Naive B cell (primary cell): Measurements from ENCODE around the gene PRKAG1. TPM values are rescaled to one million over a fixed set of nuclear protein-coding genes. Genes with fewer than 3 reads are reported as not detected.
A peak's percentile ranks its signal among the peaks of the same experiment; 100 is the strongest.

Source experiments
- ATAC-seq, 2 donors: fragments of 150-1000 bp; cut with Tn5 transposase; 2 replicates each; pipeline ENCODE4 v1.10.0; 2021; ENCODE audit warnings: low read depth in 2 of 2, mild to moderate bottlenecking in 2 of 2, moderate library complexity in 2 of 2
- DNase-seq: peaks from one replicate; pipeline ENCODE4 v3.0.0; 2022
- H3K27ac Mint-ChIP-seq, 6 donors: one replicate each; pipeline ENCODE4 v1.8.0; 2020 to 2022; ENCODE audit warnings: mild to moderate bottlenecking in 6 of 6, mixed read lengths in 6 of 6, moderate library complexity in 5 of 6, inconsistent platforms in 2 of 6
- H3K27me3 Mint-ChIP-seq, 3 donors: one replicate each; pipeline ENCODE4 v1.8.0; 2021 to 2022; ENCODE audit warnings: mixed read lengths in 3 of 3, mild to moderate bottlenecking in 1 of 3
- H3K36me3 Mint-ChIP-seq, 2 donors: one replicate each; pipeline ENCODE4 v1.8.0; 2020 to 2022; ENCODE audit warnings: mixed read lengths in 2 of 2, inconsistent platforms in 1 of 2, mild to moderate bottlenecking in 1 of 2
- H3K4me1 Mint-ChIP-seq, 3 donors: one replicate each; pipeline ENCODE4 v1.8.0; 2020 to 2022; ENCODE audit warnings: mixed read lengths in 3 of 3, inconsistent platforms in 1 of 3, mild to moderate bottlenecking in 1 of 3, moderate library complexity in 1 of 3
- H3K4me3 Mint-ChIP-seq, 8 donors: one replicate each; pipeline ENCODE4 v1.8.0; 2020 to 2022; ENCODE audit warnings: mild to moderate bottlenecking in 8 of 8, mixed read lengths in 8 of 8, moderate library complexity in 8 of 8, inconsistent platforms in 2 of 8
- H3K9me3 Mint-ChIP-seq, 7 donors: one replicate each; pipeline ENCODE4 v1.8.0; 2020 to 2022; ENCODE audit warnings: mixed read lengths in 7 of 7, mild to moderate bottlenecking in 5 of 7, inconsistent platforms in 2 of 7, moderate library complexity in 1 of 7
- polyA plus RNA-seq, 6 donors: library from polyadenylated mRNA; unstranded; fragments of 300-500 nt; fragmentation: Illumina TruSeq; gene quantifications; one replicate each; pipeline ENCODE4 v1.2.3, GENCODE V29; 2021; ENCODE audit warnings: low read depth in 6 of 6

PRKAG1 gene
- polyA plus RNA-seq, 6 donors from 2014 or later = 36.2 to 76.2 (median 52.1) TPM

DNA sequence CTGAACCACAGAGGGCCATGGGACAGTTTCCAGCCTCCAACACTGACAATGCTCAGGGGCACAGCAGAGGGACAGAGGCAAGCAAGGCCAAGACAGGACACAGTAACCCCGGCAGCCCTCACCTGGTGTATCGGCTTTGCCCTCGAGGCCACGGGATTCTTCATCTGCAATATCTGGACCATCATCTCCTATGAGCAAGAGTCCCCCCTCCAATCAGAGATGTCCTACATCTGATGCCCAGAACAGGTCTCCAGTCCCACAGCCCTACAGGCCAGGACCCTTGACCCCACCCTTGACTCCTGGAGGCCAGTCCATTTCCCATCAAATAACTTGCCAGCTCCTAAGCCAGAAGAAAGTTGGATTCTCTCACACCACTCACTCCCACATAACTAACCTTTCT, 24.7 kb upstream of the PRKAG1 start:
- ATAC-seq (no peak), DNase-seq (no peak)
- Mint-ChIP-seq H3K9me3 (no peaks in the 10 kb centered on the region), H3K27ac (peak overlapping the region in 5 of 6 donors; percentile 26 to 83 (median 54)), H3K4me1 (peaks cover 0 to 13% (median 11%) of the 10 kb centered on the region in 3 donors), H3K36me3 (peaks cover 5 to 30% of the 10 kb centered on the region in 2 donors), H3K27me3 (no peaks in the 10 kb centered on the region), H3K4me3 (no peak overlapping the region)

DNA sequence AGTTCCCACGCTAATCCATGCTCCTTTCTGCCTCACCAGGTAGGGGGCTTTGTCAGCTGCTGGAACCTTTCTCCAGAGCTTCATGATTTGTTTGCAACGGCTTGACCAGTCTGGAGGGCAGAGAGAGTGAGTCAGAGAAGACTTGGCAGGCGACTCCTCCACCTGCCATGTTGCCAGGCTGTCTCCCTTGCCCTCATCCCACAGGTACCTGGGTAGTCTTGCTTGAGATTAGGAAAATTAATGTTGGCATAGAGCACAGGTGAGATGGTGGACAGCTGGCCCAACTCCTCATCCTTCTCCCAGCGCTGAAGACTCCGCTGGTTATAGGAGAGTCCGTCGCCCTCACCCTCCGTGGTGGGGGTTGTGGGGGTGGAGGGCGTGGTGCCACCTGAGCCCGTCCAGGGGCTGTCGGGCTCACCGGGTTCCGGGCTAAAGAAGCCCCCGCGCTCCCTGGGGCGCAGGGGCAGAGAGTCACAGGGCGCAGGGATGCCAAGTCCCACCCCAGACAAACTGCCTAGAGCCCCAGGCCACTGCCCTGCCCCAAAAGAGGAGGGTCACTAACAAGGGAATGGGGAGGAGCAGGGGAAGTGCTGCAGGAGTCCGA, 23.4 kb upstream of the PRKAG1 start:
- Mint-ChIP-seq H3K27ac (peak overlapping the region in 1 of 6 donors; percentile 15), H3K4me3 (no peak overlapping the region), H3K9me3 (no peaks in the 10 kb centered on the region), H3K36me3 (peaks cover 5 to 25% of the 10 kb centered on the region in 2 donors), H3K4me1 (peaks cover 0 to 13% (median 11%) of the 10 kb centered on the region in 3 donors), H3K27me3 (no peaks in the 10 kb centered on the region)
- ATAC-seq = no peak
- no peak for DNase-seq

DNA sequence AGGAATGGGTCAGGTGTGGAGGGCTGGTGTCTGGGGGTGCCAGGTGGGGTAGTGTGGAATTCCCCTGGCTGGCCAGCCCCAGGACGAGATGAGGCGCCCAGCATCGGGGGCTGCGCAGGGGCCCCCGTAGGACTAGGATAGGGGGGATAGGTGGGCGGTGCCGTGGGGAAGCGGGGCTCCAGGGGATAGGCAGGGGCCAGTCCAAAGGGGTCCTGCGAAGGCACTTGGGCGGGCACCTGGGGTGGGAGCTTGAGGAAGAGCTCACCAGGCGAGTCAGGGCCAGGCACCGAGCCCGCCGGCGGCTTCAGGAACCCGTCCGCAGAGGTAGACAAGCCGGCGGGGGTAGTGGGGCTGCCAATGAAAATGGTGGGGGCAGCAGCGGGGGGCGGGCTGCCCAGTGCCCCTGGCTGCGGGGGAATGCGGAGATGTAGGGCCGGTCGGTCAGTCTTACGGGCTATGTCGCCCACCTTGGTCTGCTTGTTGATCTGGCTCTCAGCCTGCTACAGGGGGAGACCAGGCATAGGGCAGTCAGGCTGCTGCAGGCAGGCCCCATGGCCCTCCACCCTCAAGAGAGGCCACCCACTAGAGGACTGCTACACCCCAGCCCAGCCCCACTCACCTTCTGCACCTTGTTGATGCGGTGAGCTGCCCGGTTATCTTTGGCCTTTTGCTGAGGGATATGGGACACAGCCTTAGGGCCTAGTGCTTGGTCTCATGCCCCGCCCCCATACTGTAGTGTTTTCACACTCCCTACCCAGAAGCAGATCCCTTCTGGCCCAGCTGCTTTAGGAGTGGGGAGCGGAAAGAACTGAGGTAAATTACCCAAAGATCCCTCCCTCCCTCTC, 22.7 kb upstream of the PRKAG1 start:
- H3K27ac Mint-ChIP-seq = peak overlapping the region in 1 of 6 donors; percentile 59
- no peak for ATAC-seq
- H3K4me3 Mint-ChIP-seq = no peak overlapping the region
- no peaks in the 10 kb centered on the region for H3K9me3 Mint-ChIP-seq
- H3K36me3 Mint-ChIP-seq = peaks cover 5 to 32% of the 10 kb centered on the region in 2 donors
- H3K4me1 Mint-ChIP-seq = peaks cover 0 to 15% (median 13%) of the 10 kb centered on the region in 3 donors
- no peak for DNase-seq
- H3K27me3 Mint-ChIP-seq = no peaks in the 10 kb centered on the region

DNA sequence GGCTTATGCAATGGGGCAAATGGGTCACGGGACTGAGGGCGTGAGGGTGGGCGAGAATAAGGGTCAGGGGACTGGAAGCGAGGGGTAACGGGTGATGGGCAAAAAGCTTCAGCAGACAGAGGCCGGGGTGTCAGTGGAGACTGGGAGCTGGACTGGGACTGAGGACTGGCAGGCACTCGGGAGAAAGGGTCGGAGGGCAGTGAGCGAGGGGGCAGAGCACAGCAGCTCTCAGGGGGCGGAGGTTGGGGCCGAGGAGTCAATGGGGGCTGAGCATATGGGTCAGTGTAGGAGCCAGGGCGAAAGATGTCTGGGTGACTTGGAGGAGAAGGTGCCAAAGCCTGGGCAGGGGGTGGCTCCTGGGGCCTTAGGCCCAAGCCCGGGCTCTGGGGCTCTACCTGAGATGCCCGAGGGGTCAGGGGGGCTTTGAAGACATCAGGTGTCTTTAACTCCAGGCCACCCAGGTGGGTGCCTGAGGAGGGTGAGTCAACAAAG, 21.8 kb upstream of the PRKAG1 start:
- H3K4me3 Mint-ChIP-seq = no peak overlapping the region
- H3K27me3 Mint-ChIP-seq = no peaks in the 10 kb centered on the region
- peaks cover 5 to 32% of the 10 kb centered on the region in 2 donors for H3K36me3 Mint-ChIP-seq
- no peaks in the 10 kb centered on the region for H3K9me3 Mint-ChIP-seq
- H3K4me1 Mint-ChIP-seq = peaks cover 0 to 15% (median 13%) of the 10 kb centered on the region in 3 donors
- ATAC-seq = no peak
- peak overlapping the region in 1 of 6 donors; percentile 57 for H3K27ac Mint-ChIP-seq
- no peak for DNase-seq

DNA sequence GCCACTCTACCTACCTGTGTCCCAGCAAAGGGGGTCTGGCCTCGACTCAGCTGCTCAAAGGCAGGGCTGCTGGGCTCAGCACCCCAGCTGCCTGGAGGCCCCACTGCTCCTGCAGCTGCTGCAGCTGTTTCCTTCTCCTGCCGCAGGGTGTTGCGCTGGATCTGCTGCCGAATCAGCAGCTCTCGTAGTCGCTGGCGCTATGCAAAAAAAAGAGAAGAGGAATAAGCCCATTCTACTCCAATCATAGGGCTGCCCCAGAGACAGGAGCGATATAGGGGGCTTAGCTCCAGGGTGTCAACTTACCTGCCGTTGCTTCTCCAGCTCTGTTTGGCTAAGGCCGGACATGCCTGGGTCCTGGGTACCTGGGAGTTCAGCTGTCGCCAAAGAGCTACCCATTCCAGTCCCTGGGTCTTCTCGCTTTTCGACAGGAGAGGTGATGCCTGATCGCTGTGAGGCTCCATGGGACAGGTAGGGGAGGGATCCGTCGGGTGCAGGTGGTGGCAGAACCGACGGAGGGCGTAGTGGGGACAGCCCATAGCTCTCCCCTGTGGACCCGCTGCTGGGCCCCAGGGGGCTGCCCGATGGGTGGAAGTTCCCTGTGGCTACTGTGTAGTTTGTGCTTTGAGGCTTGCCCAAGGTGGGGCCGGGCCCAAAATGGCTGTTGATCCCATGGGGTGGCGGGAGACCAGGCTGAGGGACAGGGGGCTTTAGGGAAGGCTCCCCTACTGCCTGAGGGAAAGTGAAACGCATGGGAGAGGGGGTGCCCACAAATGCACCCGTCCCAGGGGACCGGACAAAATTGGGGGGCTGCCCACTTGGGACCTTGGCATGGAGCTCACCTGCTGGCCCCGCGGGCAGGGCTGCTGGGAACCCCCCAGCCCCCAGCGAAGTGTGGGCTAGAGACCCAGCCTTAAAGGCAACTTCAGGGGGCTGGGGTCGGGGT, 21.1 kb upstream of the PRKAG1 start:
- Mint-ChIP-seq H3K27ac (no peak overlapping the region), H3K36me3 (peaks cover 5 to 29% of the 10 kb centered on the region in 2 donors), H3K4me1 (peaks cover 0 to 14% (median 11%) of the 10 kb centered on the region in 3 donors), H3K4me3 (no peak overlapping the region), H3K9me3 (no peaks in the 10 kb centered on the region), H3K27me3 (no peaks in the 10 kb centered on the region)
- no peak for ATAC-seq
- no peak for DNase-seq

DNA sequence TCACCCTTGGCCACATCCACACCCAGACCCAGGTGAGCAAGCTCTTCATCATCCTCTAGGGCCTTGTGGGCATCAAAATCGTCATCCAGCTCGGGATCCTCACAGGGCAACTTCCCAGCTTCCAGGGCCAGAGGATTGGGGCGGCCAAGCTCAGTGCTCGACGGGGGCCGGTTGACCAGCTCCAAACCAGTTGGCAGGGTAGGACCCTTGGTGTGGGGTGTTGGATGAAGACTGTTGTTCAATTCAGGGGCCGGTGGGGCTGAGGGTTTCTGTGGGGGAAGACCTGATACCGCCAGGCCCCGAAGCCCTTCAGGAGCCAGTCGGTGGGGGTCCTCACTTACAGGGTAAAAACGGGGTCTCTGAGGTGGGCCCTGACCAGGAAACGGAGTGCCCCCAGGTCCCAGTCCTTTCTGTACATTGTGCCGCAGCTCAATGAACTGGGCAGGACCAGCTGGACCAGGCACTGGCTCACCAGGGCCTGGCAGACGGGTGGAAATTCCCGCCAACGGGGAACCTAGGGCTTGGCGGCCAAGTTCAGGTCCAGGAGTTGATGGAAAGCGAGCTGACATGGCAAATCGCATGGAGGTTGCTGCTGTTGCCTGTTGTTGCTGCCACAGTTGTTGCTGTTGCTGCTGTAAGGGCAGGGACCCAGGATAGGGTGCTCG, 19.8 kb upstream of the PRKAG1 start:
- ATAC-seq (no peak), DNase-seq (no peak)
- no peak overlapping the region for H3K4me3 Mint-ChIP-seq
- H3K4me1 Mint-ChIP-seq = peaks cover 0 to 5% (median 4%) of the 10 kb centered on the region in 3 donors
- no peaks in the 10 kb centered on the region for H3K9me3 Mint-ChIP-seq
- peaks cover 5 to 23% of the 10 kb centered on the region in 2 donors for H3K36me3 Mint-ChIP-seq
- H3K27me3 Mint-ChIP-seq = no peaks in the 10 kb centered on the region
- H3K27ac Mint-ChIP-seq = peak overlapping the region in 3 of 6 donors; percentile 52 to 68 (median 61)

DNA sequence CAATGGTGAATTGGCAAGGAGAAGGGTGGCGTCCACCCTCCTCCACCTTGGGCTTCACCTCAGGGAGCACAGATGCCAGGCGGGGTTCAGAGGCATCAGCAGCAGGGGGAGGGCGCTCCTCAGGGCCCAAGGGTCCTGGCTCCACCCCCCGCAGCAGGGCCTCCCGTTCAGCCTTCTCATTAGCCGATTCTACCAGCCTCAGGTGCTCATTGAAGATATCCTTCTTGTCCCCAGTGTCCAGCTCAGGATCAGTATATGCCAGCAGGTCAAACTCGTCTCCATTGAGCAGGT, 19.3 kb upstream of the PRKAG1 start:
- Mint-ChIP-seq H3K4me3 (no peak overlapping the region), H3K27ac (peak overlapping the region in 2 of 6 donors; percentile 5 to 87), H3K27me3 (no peaks in the 10 kb centered on the region), H3K4me1 (peaks cover 0 to 5% (median 4%) of the 10 kb centered on the region in 3 donors), H3K36me3 (peaks cover 5 to 25% of the 10 kb centered on the region in 2 donors), H3K9me3 (no peaks in the 10 kb centered on the region)
- ATAC-seq = no peak
- DNase-seq = no peak

DNA sequence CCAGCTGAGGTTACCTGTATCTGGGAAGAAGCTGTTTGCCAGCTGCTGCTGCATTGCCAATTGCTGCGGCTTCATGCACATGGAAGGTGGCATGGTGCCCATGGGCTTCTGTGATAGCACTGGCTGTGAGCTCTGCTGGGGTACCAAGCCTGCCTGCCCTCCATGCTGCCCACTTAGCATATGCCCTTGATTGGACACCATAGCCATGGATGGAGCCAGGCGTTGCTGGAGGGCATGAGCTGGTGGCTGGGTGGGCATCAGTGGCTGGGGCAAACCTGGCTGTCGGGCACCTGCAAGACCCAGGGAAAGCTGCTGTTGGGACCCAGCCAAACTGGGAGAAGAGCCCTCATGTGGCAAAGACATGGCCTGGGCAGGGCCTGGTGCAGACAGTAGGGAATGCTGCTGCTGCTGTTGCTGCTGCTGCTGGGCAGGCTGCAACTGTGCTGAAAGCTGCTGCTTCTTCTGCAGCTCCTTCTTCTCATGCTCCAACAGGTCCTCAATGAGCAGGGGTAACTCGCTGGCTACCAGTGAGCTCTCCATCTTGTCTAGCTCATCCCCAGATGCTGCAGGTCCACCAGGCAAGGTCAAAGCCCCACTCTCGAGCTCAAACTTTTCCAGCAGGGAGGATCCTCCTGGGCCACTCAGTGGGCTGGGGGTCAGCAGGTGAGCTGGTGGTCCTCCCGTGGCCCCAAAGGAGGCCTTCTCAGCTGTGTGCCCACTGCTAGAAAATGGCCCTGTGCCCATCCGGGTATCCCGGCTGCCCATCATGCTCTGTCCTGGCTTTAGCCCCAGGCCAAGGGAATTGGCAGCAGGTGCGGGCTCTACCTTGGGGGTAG, 18.8 kb upstream of the PRKAG1 start:
- no peaks in the 10 kb centered on the region for H3K27me3 Mint-ChIP-seq
- ATAC-seq = no peak
- H3K4me1 Mint-ChIP-seq = peaks cover 0 to 5% (median 4%) of the 10 kb centered on the region in 3 donors
- no peaks in the 10 kb centered on the region for H3K9me3 Mint-ChIP-seq
- H3K36me3 Mint-ChIP-seq = peaks cover 5 to 22% of the 10 kb centered on the region in 2 donors
- peak overlapping the region in 1 of 6 donors; percentile 26 for H3K27ac Mint-ChIP-seq
- no peak overlapping the region for H3K4me3 Mint-ChIP-seq
- no peak for DNase-seq

DNA sequence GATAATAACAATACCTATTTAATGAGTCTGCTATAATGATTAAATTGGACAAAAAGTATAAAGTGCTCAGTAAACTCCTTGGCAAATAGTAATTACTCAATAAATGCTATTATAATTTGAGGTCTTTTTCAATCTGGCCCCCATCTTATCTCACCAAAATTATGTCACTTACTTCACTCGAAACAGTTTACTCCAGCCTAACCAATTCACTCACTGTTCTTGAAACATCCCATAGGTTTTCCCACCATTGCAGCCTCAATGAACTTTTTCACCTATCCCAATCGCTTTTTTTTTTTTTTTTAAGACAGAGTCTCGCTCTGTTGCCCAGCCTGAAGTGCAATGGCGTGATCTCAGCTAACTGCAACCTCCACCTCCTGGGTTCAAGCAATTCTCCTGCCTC, 17.5 kb upstream of the PRKAG1 start:
- DNase-seq (no peak), ATAC-seq (no peak)
- no peaks in the 10 kb centered on the region for H3K27me3 Mint-ChIP-seq
- H3K36me3 Mint-ChIP-seq = peaks cover 5 to 17% of the 10 kb centered on the region in 2 donors
- H3K9me3 Mint-ChIP-seq = no peaks in the 10 kb centered on the region
- no peak overlapping the region for H3K4me3 Mint-ChIP-seq
- peak overlapping the region in 1 of 6 donors; percentile 52 for H3K27ac Mint-ChIP-seq
- peaks cover 0 to 7% (median 5%) of the 10 kb centered on the region in 3 donors for H3K4me1 Mint-ChIP-seq

DNA sequence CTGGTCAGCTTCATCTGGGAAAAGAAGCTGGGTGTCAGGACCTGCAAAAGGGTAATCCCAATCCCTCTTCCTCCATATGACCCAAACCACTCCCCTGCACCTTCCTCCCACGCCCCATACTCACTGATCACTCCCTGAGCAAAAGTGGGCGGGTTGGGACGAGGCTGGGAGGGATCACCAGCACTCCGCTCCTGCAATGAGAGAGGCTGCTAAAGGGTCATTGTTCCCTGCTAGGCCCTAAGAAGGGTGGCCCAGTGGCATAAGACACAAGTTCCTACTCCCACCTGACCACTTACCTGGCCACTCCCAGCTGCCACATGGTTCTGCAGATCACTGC, 15.7 kb upstream of the PRKAG1 start:
- H3K4me3 Mint-ChIP-seq = no peak overlapping the region
- H3K27me3 Mint-ChIP-seq = no peaks in the 10 kb centered on the region
- ATAC-seq = no peak
- peak overlapping the region in 1 of 6 donors; percentile 38 for H3K27ac Mint-ChIP-seq
- peaks cover 0 to 8% (median 5%) of the 10 kb centered on the region in 3 donors for H3K4me1 Mint-ChIP-seq
- peaks cover 5 to 17% of the 10 kb centered on the region in 2 donors for H3K36me3 Mint-ChIP-seq
- no peak for DNase-seq
- no peaks in the 10 kb centered on the region for H3K9me3 Mint-ChIP-seq

DNA sequence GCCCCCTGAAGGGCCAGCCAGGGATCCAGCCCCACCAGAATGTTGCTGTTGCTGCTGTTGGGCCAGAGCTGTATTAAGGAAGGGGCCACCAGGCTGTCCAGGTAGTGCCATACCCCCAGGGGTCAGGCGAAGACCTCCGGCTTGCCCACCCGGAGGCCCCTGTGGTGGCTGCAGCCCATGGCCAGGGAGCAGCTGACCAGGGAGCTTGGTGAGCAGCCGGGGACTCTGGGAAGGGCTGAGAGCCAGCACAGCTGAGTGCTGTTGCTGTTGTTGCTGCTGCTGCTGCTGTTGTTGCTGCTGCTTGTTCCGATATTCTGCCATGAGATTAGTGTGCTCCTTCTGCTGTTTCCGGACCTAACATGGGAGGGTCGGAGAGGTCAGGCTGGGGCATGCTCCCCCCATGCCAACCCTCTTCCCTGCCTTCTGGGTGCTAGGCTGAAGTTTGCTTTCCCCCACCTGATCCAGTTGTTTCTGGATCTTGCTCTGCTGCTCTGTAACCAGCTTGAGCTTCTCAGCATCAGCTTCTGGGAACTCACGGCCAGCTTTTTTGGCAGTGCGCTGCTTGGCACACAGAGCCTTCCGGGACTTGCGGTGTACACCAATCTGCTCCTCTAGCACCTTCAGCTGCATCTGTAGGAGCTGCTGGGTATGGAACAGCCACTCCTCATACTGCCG, 15.2 kb upstream of the PRKAG1 start:
- no peak for ATAC-seq
- Mint-ChIP-seq H3K4me3 (no peak overlapping the region), H3K4me1 (peaks cover 0 to 8% (median 5%) of the 10 kb centered on the region in 3 donors), H3K36me3 (peaks cover 1 to 17% of the 10 kb centered on the region in 2 donors), H3K27me3 (no peaks in the 10 kb centered on the region), H3K9me3 (no peaks in the 10 kb centered on the region), H3K27ac (peak overlapping the region in 2 of 6 donors; percentile 29 to 38)
- no peak for DNase-seq
